GM12891 (cell line): ENCODE data around the gene BPTF.

ENCODE experiments used
- POLR2A ChIP-seq: IDR thresholded peaks from 2 replicates; pipeline ENCODE4 v1.6.1; 2011; ENCODE audit warnings: low read depth, low read length, control low read depth
- POLR2AphosphoS5 ChIP-seq: IDR thresholded peaks from 2 replicates; pipeline ENCODE4 v1.6.1; 2011; ENCODE audit warnings: low read depth, low read length, control low read depth
- POU2F2 ChIP-seq: IDR thresholded peaks from 2 replicates; pipeline ENCODE4 v1.6.1; 2011; ENCODE audit warnings: low read depth, mild to moderate bottlenecking, control low read depth, low read length, moderate library complexity
- SPI1 ChIP-seq: IDR thresholded peaks from 2 replicates; pipeline ENCODE4 v1.6.1; 2011; ENCODE audit warnings: low read depth, low read length, control low read depth
- TAF1 ChIP-seq: IDR thresholded peaks from 2 replicates; pipeline ENCODE4 v1.6.1; 2011; ENCODE audit warnings: low read depth, low read length, control low read depth

- TF ChIP-seq POLR2AphosphoS5 (no peak), TAF1 (no peak), POLR2A (no peak), POU2F2 (no peak), SPI1 (no peak)
These were observed 195.1 kb downstream of the BPTF start for GRCh38 chr17:68020409-68020756.
